GM23248 (cell line): ENCODE results near the gene MSMO1.

Source experiments
- EZH2 ChIP-seq: fragments of 200-600 bp; sonication (generic); IDR thresholded peaks from 2 replicates; pipeline ENCODE4 v1.6.1; 2018; ENCODE audit warnings: antibody characterized with exemption, mild to moderate bottlenecking; ENCODE audit not compliant: insufficient read depth, poor library complexity, severe bottlenecking
- EZH2phosphoT487 ChIP-seq: fragments of 200-600 bp; sonication (generic); IDR thresholded peaks from 2 replicates; pipeline ENCODE4 v1.6.1; 2018; ENCODE audit warnings: antibody characterized with exemption, moderate library complexity, mild to moderate bottlenecking, low read depth; ENCODE audit not compliant: insufficient read depth

- no peak for TF ChIP-seq EZH2phosphoT487
- no peak for TF ChIP-seq EZH2
Observed at GRCh38 chr4:165385126-165385525, 57.7 kb downstream of the MSMO1 start.
